ENCODE results near the gene RSRC1. TPM values are rescaled to one million over a fixed set of nuclear protein-coding genes. Genes with fewer than 3 reads are reported as not detected.
A peak's percentile ranks its signal among the peaks of the same experiment; 100 is the strongest.
"Not testable (repeated sequence)": the region's sequence is repeated elsewhere in the genome, so short reads cannot be mapped to it uniquely, and the experiment has no call there.

Gene RSRC1
- total and polyA plus RNA-seq, 8 donors: 7.7 to 19.9 (median 10.2) TPM

GRCh38 chr3:158505117-158505516 lies 395.2 kb downstream of the RSRC1 start:
- intact Hi-C loops (cut with DNase I): no loop called here
- FAIRE-seq: no peak
- no peak for TF ChIP-seq CTCF (IDR thresholded peaks at IDR 0.05)

GRCh38 chr3:158506456-158506855 lies 396.6 kb downstream of the RSRC1 start:
- Histone ChIP-seq H3K4me1 (no peaks in the 10 kb centered on the region), H3K27ac (no peak overlapping the region), H3K4me3 (no peak overlapping the region), H3K9me3 (no peaks in the 10 kb centered on the region), H3K27me3 (no peaks in the 10 kb centered on the region), H3K36me3 (no peaks in the 10 kb centered on the region)
- 90 to 91% methylated on average over 5 of the region's 5 CpGs for WGBS, 2 donors
- intact Hi-C loops (cut with DNase I): no loop called here
- FAIRE-seq (no peak), DNase-seq (no peak), ATAC-seq (no peak)
- no peak for TF ChIP-seq CTCF (IDR thresholded peaks at IDR 0.05)

More at GRCh38 chr3:158505117-158505516, 395.2 kb downstream of the RSRC1 start:
- Histone ChIP-seq H3K27me3 (no peaks in the 10 kb centered on the region), H3K4me3 (no peak overlapping the region), H3K36me3 (no peaks in the 10 kb centered on the region), H3K27ac (no peak overlapping the region), H3K4me1 (no peaks in the 10 kb centered on the region), H3K9me3 (no peaks in the 10 kb centered on the region)
- ATAC-seq: no peak
- DNase-seq: no peak

GRCh38 chr3:158508481-158508880 lies 398.6 kb downstream of the RSRC1 start:
- H3K27me3 ChIP-seq: no peaks in the 10 kb centered on the region
- H3K27ac ChIP-seq: no peak overlapping the region
- H3K4me3 ChIP-seq: no peak overlapping the region
- H3K4me1 ChIP-seq: no peaks in the 10 kb centered on the region
- WGBS, 2 donors: 89% methylated on average over 7 of the region's 7 CpGs
- no peaks in the 10 kb centered on the region for H3K36me3 ChIP-seq
- intact Hi-C loops (cut with DNase I): no loop called here
- DNase-seq (no peak), ATAC-seq (no peak), FAIRE-seq (no peak)
- no peak for TF ChIP-seq CTCF (IDR thresholded peaks at IDR 0.05)
- H3K9me3 ChIP-seq: no peaks in the 10 kb centered on the region

- Histone ChIP-seq H3K36me3 (no peaks in the 10 kb centered on the region), H3K4me3 (no peak overlapping the region), H3K9me3 (no peaks in the 10 kb centered on the region), H3K27ac (no peak overlapping the region), H3K4me1 (no peaks in the 10 kb centered on the region), H3K27me3 (no peaks in the 10 kb centered on the region)
- 65 to 83% methylated on average over 1 of the region's 1 CpG for WGBS, 2 donors
- FAIRE-seq (no peak), DNase-seq (no peak), ATAC-seq (no peak)
- TF ChIP-seq CTCF (IDR thresholded peaks at IDR 0.05): no peak
- intact Hi-C loops (cut with DNase I): no loop called here
These were observed 400.0 kb downstream of the RSRC1 start for GRCh38 chr3:158509891-158510290.

- peak in 1 of 6 donors; percentile 19 for DNase-seq
- FAIRE-seq; H3K36me3 ChIP-seq; H3K27ac ChIP-seq; H3K4me1 ChIP-seq; H3K4me3 ChIP-seq; H3K9me3 ChIP-seq; H3K27me3 ChIP-seq; intact Hi-C loops (cut with DNase I); ATAC-seq: not testable (repeated sequence)
- WGBS, 2 donors: 94 to 96% methylated on average over 20 to 22 of the region's 22 CpGs
These were observed 406.8 kb downstream of the RSRC1 start for GRCh38 chr3:158516729-158517128.

- intact Hi-C loops (cut with DNase I): no loop called here
- Histone ChIP-seq H3K4me1 (no peaks in the 10 kb centered on the region), H3K36me3 (no peaks in the 10 kb centered on the region), H3K27me3 (no peaks in the 10 kb centered on the region), H3K4me3 (no peak overlapping the region), H3K27ac (no peak overlapping the region), H3K9me3 (no peaks in the 10 kb centered on the region)
- ATAC-seq (no peak), DNase-seq (no peak), FAIRE-seq (no peak)
- WGBS, 2 donors: 88 to 92% methylated on average over 1 of the region's 1 CpG
- TF ChIP-seq CTCF (IDR thresholded peaks at IDR 0.05): no peak
These were observed 409.9 kb downstream of the RSRC1 start for GRCh38 chr3:158519776-158520175.
